Measurements from ENCODE around the gene CCDC88B.

CCDC88B gene, protein sequence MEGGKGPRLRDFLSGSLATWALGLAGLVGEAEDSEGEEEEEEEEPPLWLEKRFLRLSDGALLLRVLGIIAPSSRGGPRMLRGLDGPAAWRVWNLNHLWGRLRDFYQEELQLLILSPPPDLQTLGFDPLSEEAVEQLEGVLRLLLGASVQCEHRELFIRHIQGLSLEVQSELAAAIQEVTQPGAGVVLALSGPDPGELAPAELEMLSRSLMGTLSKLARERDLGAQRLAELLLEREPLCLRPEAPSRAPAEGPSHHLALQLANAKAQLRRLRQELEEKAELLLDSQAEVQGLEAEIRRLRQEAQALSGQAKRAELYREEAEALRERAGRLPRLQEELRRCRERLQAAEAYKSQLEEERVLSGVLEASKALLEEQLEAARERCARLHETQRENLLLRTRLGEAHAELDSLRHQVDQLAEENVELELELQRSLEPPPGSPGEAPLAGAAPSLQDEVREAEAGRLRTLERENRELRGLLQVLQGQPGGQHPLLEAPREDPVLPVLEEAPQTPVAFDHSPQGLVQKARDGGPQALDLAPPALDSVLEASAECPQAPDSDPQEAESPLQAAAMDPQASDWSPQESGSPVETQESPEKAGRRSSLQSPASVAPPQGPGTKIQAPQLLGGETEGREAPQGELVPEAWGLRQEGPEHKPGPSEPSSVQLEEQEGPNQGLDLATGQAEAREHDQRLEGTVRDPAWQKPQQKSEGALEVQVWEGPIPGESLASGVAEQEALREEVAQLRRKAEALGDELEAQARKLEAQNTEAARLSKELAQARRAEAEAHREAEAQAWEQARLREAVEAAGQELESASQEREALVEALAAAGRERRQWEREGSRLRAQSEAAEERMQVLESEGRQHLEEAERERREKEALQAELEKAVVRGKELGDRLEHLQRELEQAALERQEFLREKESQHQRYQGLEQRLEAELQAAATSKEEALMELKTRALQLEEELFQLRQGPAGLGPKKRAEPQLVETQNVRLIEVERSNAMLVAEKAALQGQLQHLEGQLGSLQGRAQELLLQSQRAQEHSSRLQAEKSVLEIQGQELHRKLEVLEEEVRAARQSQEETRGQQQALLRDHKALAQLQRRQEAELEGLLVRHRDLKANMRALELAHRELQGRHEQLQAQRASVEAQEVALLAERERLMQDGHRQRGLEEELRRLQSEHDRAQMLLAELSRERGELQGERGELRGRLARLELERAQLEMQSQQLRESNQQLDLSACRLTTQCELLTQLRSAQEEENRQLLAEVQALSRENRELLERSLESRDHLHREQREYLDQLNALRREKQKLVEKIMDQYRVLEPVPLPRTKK (N-terminal part only)

DNA sequence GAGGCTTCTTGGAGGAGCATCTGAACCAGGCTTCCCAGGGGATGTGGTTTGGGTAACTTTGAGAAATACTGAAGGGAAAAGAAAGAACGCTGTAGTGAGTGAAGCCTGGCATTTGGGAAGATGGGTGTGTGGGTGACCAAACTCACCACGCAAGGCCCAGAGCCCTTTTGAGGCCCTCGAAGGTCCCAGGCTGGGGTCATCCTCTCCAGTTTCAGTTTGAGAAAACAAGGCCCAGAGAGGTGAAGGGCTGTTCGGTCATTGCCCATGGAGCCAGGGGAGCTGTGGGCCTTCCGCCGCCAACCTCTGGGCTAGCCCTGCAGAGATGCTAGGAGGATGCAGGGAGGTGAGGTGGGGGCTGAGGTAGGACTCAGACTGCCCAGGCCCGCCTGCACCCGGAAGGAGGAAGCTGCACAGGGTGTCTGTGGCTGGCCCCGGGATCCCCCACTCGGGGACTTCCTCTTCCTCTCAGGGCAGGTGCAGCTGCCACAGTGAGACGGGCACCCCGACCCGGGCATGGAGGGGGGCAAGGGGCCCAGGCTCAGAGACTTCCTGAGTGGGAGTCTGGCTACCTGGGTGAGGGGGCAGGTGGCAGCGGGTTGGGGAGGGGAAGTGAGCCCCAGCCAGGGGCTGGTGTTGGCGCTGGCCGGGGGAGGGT is at the start of gene CCDC88B:
Gene CCDC88B (plus strand): TSS at position 451 of the 655 bp plus-strand sequence. CDS start 63 bp downstream, at position 514.
- DNase-seq = no peak

- DNase-seq = no peak
These were observed 49.4 kb upstream of the CCDC88B start for GRCh38 chr11:64290352-64291261.

DNA sequence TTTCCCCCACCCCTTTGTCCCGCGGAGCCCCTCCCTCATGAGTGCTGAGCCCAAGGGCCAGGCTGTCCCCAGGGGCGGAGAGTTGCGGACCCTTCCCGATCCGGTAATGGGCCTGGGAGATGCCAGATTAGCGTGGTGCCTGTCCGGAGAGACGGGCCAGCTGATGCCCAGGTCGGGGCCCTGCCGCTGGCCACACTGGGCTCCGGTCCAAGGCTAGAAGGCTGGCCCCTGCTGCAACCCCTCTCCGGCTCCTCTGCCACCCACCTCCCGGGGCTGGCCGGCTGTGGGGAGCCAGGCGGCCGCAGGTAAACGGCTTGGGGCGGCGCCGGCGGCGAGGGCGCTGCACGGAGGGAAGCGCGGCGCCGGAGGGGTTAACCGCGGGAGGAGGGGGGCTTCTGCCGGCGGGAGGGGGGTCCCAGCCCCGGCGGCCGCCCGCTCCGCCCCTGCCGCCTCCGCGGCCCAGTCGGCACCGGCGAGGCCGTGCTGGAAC is 48.7 kb upstream of the CCDC88B start, which contains the start of gene KCNK4:
Gene KCNK4 (plus strand): TSS at position 41 of the 490 bp plus-strand sequence. CDS start 1,717 bp downstream, outside the sequence.
- DNase-seq = no peak

DNA sequence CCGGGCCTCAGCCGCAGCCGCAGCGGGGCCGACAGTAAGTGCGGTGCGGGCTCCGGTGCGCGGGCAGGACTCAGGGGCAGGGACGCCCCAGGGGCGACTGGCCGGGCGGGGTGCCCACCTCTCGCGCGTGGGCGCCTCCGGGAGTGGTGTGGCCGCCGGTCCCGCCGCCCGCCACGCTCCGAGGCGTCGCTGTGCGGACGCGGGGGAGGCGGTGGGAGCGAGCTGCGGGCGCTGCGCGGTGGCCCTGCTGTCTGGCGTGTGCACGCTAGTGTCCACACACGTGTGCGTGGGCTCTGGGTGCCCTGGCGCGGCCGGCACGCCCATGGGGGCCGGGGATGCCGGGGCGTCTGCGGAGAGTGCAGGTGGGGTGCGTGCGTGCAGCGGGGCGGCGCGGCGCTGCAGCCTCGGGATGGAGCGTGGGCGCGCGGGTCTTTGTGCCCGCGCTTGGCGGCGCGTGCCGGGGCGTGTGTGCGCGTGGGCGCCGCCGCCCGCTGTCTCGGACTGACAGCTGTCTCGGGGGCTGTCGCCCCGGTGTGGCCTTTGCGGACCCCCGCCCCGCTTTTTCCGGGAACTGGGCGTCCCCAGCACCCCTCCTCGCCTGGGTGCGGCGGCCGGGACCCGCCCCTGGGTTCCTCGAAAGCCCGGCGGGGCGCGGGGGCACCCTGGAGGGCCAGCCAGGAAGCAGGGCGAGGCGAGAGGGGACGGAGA is 48.1 kb upstream of the CCDC88B start:
- DNase-seq = no peak

GRCh38 chr11:64292460-64293254 is 47.3 kb upstream of the CCDC88B start:
- DNase-seq = no peak

- no peak for DNase-seq
These were observed 45.2 kb upstream of the CCDC88B start for GRCh38 chr11:64294774-64295173.

GRCh38 chr11:64295760-64296159 is 44.2 kb upstream of the CCDC88B start:
- no peak for DNase-seq

GRCh38 chr11:64296236-64296635 is 43.8 kb upstream of the CCDC88B start:
- DNase-seq = no peak

DNA sequence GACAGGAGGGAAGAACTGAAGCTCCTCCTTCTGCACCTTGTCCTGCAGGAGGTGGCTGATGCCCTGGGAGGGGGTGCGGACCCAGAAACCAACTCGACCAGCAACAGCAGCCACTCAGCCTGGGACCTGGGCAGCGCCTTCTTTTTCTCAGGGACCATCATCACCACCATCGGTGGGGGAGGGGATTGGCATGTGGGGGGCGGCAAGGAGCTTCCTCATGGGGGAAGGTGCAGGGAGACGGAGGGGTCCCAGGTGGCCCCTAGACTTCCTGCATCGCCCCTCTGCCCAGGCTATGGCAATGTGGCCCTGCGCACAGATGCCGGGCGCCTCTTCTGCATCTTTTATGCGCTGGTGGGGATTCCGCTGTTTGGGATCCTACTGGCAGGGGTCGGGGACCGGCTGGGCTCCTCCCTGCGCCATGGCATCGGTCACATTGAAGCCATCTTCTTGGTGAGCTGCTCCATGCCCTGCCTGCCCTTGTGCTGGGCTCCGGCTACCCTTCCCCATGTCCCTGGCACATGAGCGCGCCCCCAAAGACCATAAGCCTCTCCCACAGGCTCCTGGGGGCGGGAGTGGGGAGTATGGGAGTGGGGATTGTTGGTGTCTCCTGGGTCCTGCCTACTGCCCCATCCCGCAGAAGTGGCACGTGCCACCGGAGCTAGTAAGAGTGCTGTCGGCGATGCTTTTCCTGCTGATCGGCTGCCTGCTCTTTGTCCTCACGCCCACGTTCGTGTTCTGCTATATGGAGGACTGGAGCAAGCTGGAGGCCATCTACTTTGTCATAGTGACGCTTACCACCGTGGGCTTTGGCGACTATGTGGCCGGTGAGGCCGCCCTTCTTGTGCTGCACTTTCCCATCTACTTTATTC is 42.9 kb upstream of the CCDC88B start:
- DNase-seq = no peak

DNA sequence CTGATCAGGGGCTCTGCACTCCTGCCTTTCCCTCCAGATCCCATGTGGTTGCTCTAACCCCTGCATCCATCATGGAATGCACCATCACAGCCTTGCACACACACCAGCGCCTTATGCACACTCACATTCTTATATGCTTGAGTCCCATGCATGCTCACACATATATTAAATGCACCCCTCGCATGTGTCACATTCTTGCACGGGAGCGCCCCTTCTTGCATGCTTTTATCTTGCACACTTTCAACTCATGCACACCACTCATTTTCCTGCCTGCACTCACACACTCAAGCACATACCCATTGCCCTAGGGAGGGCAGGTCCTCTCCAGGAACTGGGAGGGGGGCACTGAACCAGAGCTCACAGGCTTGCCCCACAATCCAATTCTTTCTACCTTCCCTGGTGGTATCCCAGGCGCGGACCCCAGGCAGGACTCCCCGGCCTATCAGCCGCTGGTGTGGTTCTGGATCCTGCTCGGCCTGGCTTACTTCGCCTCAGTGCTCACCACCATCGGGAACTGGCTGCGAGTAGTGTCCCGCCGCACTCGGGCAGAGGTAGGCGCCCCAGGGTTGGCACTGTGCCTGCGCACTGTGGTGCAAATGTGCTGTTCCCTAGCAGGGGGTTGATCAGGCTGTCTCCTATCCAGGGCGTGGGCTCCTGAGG is 42.2 kb upstream of the CCDC88B start:
- no peak for DNase-seq

GRCh38 chr11:64298966-64299846 is 40.8 kb upstream of the CCDC88B start:
- no peak for DNase-seq

GRCh38 chr11:64299847-64300648 is 40.0 kb upstream of the CCDC88B start, which contains the start of gene CATSPERZ:
Gene CATSPERZ (plus strand): TSS chr11:64300358. CDS start chr11:64300411, 53 bp downstream.
- DNase-seq = no peak

GRCh38 chr11:64303109-64304031 is 36.6 kb upstream of the CCDC88B start:
- DNase-seq = no peak

DNA sequence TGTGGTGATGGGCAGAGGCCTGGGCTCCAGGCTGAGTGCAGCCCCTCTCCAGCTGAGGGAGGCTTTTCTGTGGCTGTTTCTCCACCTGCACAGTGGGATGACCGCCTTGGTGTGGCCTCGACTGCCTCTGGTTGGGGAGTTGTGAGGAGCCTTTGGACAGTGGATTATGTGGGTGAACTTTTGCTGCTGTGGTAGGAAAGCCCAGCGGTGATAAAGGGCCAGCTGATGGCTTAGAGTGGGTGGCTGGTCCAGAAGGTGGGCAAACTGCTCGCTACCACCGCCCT is 36.0 kb upstream of the CCDC88B start:
- no peak for DNase-seq

Data from NCI-H2227 treated with DMSO at 0.1 percent for 48 hours (cell line).